ENCODE results near the gene OCSTAMP. TPM values are rescaled to one million over a fixed set of nuclear protein-coding genes. Genes with fewer than 3 reads are reported as not detected.

The OCSTAMP gene
- total and polyA plus RNA-seq, 2 experiments from 2014 or later, result 0.32 to 0.45 TPM

- TF ChIP-seq, protein P1, sequence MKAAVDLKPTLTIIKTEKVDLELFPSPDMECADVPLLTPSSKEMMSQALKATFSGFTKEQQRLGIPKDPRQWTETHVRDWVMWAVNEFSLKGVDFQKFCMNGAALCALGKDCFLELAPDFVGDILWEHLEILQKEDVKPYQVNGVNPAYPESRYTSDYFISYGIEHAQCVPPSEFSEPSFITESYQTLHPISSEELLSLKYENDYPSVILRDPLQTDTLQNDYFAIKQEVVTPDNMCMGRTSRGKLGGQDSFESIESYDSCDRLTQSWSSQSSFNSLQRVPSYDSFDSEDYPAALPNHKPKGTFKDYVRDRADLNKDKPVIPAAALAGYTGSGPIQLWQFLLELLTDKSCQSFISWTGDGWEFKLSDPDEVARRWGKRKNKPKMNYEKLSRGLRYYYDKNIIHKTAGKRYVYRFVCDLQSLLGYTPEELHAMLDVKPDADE (IDR thresholded peaks at IDR 0.05), result no peak
- TF ChIP-seq EZH2 (IDR thresholded peaks at IDR 0.05; ENCODE audit: low read depth, unreplicated experiment) (no peak), NANOG (IDR thresholded peaks at IDR 0.05; ENCODE audit: borderline replicate concordance) (no peak), STAT1 (IDR thresholded peaks at IDR 0.05; ENCODE audit: unreplicated experiment) (no peak), REST (IDR thresholded peaks at IDR 0.05; ENCODE audit: unreplicated experiment) (no peak), ZNF114 (CRISPR knock-in tag; IDR thresholded peaks at IDR 0.05) (no peak)
These were observed 5.0 kb upstream of the OCSTAMP start (continued) for GRCh38 chr20:46555370-46555956.

DNA sequence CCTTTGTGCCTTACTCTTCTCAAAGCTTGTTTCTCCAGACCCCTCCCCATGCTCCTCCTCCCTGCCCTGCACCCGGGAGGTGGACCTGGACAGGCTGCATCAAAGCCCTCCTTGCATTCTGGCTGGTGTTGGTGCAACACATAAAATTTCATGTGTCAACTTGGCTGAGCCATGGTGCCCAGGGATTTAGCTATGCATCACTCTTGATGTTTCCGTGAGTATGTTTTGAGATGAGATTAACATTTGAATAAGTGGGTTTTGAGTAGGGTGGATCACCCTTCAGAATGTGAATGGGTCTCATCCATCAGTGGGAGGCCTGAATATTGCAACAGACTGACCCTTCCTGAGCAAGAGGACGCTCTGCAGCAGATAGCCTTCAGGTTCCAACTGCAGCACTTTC is 4.4 kb upstream of the OCSTAMP start:
- Mint-ChIP-seq H3K4me3 (no peak overlapping the region), H3K27ac (no peak overlapping the region; the same call in 1 of the 2 replicates), H3K4me1 (peaks cover 45% of the 10 kb centered on the region), H3K9me3 (no peaks in the 10 kb centered on the region; the same call in 2 of the 3 replicates), H3K27me3 (ENCODE audit: insufficient read depth, low read depth, poor library complexity) (peaks cover 13% of the 10 kb centered on the region), H3K36me3 (ENCODE audit: low read depth) (no peaks in the 10 kb centered on the region; the same call in 2 of the 3 replicates)
- TF ChIP-seq CREB1 (CRISPR knock-in tag; IDR thresholded peaks at IDR 0.05; ENCODE audit: low read depth) (no peak), NANOG (IDR thresholded peaks at IDR 0.05; ENCODE audit: borderline replicate concordance) (peak; percentile 78; the same call in 1 of the 2 replicates), ZNF331 (CRISPR knock-in tag; IDR thresholded peaks at IDR 0.05; ENCODE audit: low read depth) (no peak), EZH2phosphoT487 (IDR thresholded peaks at IDR 0.05; ENCODE audit: unreplicated experiment) (no peak)
- TF ChIP-seq, protein P2, sequence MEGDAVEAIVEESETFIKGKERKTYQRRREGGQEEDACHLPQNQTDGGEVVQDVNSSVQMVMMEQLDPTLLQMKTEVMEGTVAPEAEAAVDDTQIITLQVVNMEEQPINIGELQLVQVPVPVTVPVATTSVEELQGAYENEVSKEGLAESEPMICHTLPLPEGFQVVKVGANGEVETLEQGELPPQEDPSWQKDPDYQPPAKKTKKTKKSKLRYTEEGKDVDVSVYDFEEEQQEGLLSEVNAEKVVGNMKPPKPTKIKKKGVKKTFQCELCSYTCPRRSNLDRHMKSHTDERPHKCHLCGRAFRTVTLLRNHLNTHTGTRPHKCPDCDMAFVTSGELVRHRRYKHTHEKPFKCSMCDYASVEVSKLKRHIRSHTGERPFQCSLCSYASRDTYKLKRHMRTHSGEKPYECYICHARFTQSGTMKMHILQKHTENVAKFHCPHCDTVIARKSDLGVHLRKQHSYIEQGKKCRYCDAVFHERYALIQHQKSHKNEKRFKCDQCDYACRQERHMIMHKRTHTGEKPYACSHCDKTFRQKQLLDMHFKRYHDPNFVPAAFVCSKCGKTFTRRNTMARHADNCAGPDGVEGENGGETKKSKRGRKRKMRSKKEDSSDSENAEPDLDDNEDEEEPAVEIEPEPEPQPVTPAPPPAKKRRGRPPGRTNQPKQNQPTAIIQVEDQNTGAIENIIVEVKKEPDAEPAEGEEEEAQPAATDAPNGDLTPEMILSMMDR (conservative IDR thresholded peaks at IDR 0.05; ENCODE audit: low read depth in 2 of 2), result no peak
- H3K4me3 ChIP-seq, result 0 out of 2 replicates have a peak overlapping the region, but pooled peaks have one; percentile 15
- H3F3A ChIP-seq (replicated peaks; ENCODE audit: low read depth), result no peaks in the 10 kb centered on the region
- H3K36me3 ChIP-seq (ENCODE audit: insufficient read depth), result no peaks in the 10 kb centered on the region
- H3K4me2 ChIP-seq, result peak overlapping the region; percentile 74
- peak overlapping the region; percentile 78 for H2AFZ ChIP-seq
- no peaks in the 10 kb centered on the region for H3K9me2 ChIP-seq (ENCODE audit: insufficient read depth)
- peaks cover 56% of the 10 kb centered on the region for H3K4me1 ChIP-seq (ENCODE audit: insufficient read depth)
- no peaks in the 10 kb centered on the region for H3K27me3 ChIP-seq (ENCODE audit: insufficient read depth)
- H3K27ac ChIP-seq (ENCODE audit: low read depth), result 0 out of 2 replicates have a peak overlapping the region, but pooled peaks have one; percentile 6
- H3K79me2 ChIP-seq (replicated peaks; ENCODE audit: insufficient read depth), result no peaks in the 10 kb centered on the region
- ATAC-seq (peak; percentile 8; the same call in 2 of the 3 replicates), DNase-seq (ENCODE audit: low spot score) (no peak)
- no peaks in the 10 kb centered on the region for H4K20me1 ChIP-seq (replicated peaks; ENCODE audit: insufficient read depth)

Data from GM23338 (cell line).